K562 (cell line): Measurements from ENCODE around the gene GPATCH3. TPM values are rescaled to one million over a fixed set of nuclear protein-coding genes. Genes with fewer than 3 reads are reported as not detected.
A peak's percentile ranks its signal among the peaks of the same experiment; 100 is the strongest.

Source experiments
- ATF7 ChIP-seq: fragments of 450-650 bp; IDR thresholded peaks from 2 replicates; pipeline ENCODE4 v1.7.1; 2014; ENCODE audit warnings: mild to moderate bottlenecking, moderate library complexity
- CCAR2 ChIP-seq: fragments of 200-400 bp; formaldehyde crosslinking; IDR thresholded peaks from 2 replicates; pipeline ENCODE4 v1.6.1; 2017; ENCODE audit warnings: mild to moderate bottlenecking, low read depth, low read length
- CCNT2 ChIP-seq: IDR thresholded peaks from 2 replicates; pipeline ENCODE4 v1.6.1; 2011; ENCODE audit warnings: borderline replicate concordance, low read depth, mild to moderate bottlenecking, moderate library complexity, mixed read lengths, low read length; ENCODE audit not compliant: insufficient read length; ENCODE audit errors: extremely low read depth
- EP300 ChIP-seq: IDR thresholded peaks from 2 replicates; pipeline ENCODE4 v1.6.1; 2012; ENCODE audit warnings: low read length, improper control_type of control experiment
- FOXA1 ChIP-seq: fragments of 450-650 bp; IDR thresholded peaks from 2 replicates; pipeline ENCODE4 v1.6.1; 2016; ENCODE audit warnings: mild to moderate bottlenecking, borderline replicate concordance
- HNRNPH1 ChIP-seq: fragments of 200-400 bp; formaldehyde crosslinking; optimal IDR thresholded peaks from 2 replicates; pipeline ENCODE3; 2017; ENCODE audit warnings: low read depth, mild to moderate bottlenecking, low read length, moderate library complexity
- ILF3 ChIP-seq: fragments of 450-650 bp; IDR thresholded peaks from 2 replicates; pipeline ENCODE4 v1.6.1; 2018; ENCODE audit warnings: antibody characterized with exemption, mild to moderate bottlenecking, moderate library complexity, borderline replicate concordance
- KDM5B ChIP-seq: fragments of 200-600 bp; sonication (generic); IDR thresholded peaks from 2 replicates; pipeline ENCODE4 v1.6.1; 2012; ENCODE audit warnings: low read depth, mild to moderate bottlenecking, moderate library complexity, low read length, control low read depth, inconsistent platforms; ENCODE audit not compliant: insufficient replicate concordance
- L3MBTL2 ChIP-seq: fragments of 450-650 bp; IDR thresholded peaks from 2 replicates; pipeline ENCODE4 v1.6.1; 2016; ENCODE audit warnings: mild to moderate bottlenecking, moderate library complexity
- LEF1 ChIP-seq: fragments of 450-650 bp; IDR thresholded peaks from 2 replicates; pipeline ENCODE4 v1.6.1; 2016; ENCODE audit warnings: mild to moderate bottlenecking
- MYBL2 ChIP-seq, 2 experiments: fragments of 450-650 bp in 1 of 2; sonication (generic) in 1 of 2; formaldehyde crosslinking in 1 of 2; IDR thresholded peaks; 2 replicates each; pipeline versions ENCODE4 v1.6.1 to v1.8.1; 2017 to 2022; ENCODE audit warnings: borderline replicate concordance in 1 of 2, inconsistent platforms in 1 of 2, low read depth in 1 of 2, mild to moderate bottlenecking in 1 of 2, missing genetic modification reagents in 1 of 2, moderate library complexity in 1 of 2
- NFRKB ChIP-seq: fragments of 450-650 bp; IDR thresholded peaks from 2 replicates; pipeline ENCODE4 v1.6.1; 2016; ENCODE audit warnings: low read depth
- NUFIP1 ChIP-seq: fragments of 450-650 bp; IDR thresholded peaks from 2 replicates; pipeline ENCODE4 v1.6.1; 2018; ENCODE audit not compliant: partially characterized antibody
- PHF21A ChIP-seq: fragments of 450-650 bp; IDR thresholded peaks from 2 replicates; pipeline ENCODE4 v1.6.1; 2017; ENCODE audit warnings: low read depth, borderline replicate concordance
- RB1 ChIP-seq: fragments of 450-650 bp; IDR thresholded peaks from 2 replicates; pipeline ENCODE4 v1.6.1; 2017; ENCODE audit warnings: low read depth, mild to moderate bottlenecking
- RCOR1 ChIP-seq, 2 experiments: IDR thresholded peaks; 2 replicates each; pipeline ENCODE4 v1.6.1; 2012; ENCODE audit warnings: low read depth in 2 of 2, low read length in 2 of 2, borderline replicate concordance in 1 of 2, improper control_type of control experiment in 1 of 2
- RFX7 ChIP-seq: fragments of 250-450 bp; sonication (Bioruptor Pico); IDR thresholded peaks from 2 replicates; pipeline ENCODE4 v1.5.1; 2021; ENCODE audit warnings: mild to moderate bottlenecking
- SIRT6 ChIP-seq: IDR thresholded peaks from one replicate; pipeline ENCODE4 v1.6.1; 2012; ENCODE audit warnings: low read depth, mild to moderate bottlenecking, control low read depth, inconsistent platforms, low read length, moderate library complexity
- SMARCC2 ChIP-seq: fragments of 450-650 bp; IDR thresholded peaks from 2 replicates; pipeline ENCODE4 v1.6.1; 2017; ENCODE audit warnings: antibody characterized with exemption, moderate library complexity, mild to moderate bottlenecking, low read depth
- SMC3 ChIP-seq: conservative IDR thresholded peaks from 2 replicates; pipeline ENCODE4 v1.6.1; 2011; ENCODE audit warnings: low read depth, low read length, improper control_type of control experiment; ENCODE audit not compliant: insufficient read depth
- TRIM24 ChIP-seq, 2 experiments: fragments of 450-650 bp; IDR thresholded peaks; 2 replicates each; pipeline ENCODE4 v1.6.1; 2016
- YY1 ChIP-seq, 3 experiments: IDR thresholded peaks; 2 replicates each; pipeline ENCODE4 v1.6.1; 2011; ENCODE audit warnings: low read length in 2 of 3, mild to moderate bottlenecking in 2 of 3, moderate library complexity in 2 of 3, borderline replicate concordance in 1 of 3, control low read depth in 1 of 3, low read depth in 1 of 3; ENCODE audit not compliant: insufficient read depth in 3 of 3, insufficient replicate concordance in 2 of 3, control insufficient read depth in 1 of 3, insufficient read length in 1 of 3; ENCODE audit errors: extremely low read depth in 1 of 3
- ZBTB49 ChIP-seq: sonication (generic); formaldehyde crosslinking; IDR thresholded peaks from 2 replicates; pipeline ENCODE4 v1.8.0; 2022; ENCODE audit warnings: missing genetic modification reagents, mild to moderate bottlenecking, borderline replicate concordance
- ZC3H11A ChIP-seq: IDR thresholded peaks from 2 replicates; pipeline ENCODE4 v1.6.1; 2012; ENCODE audit warnings: low read depth, low read length, improper control_type of control experiment
- ZZZ3 ChIP-seq: fragments of 450-650 bp; IDR thresholded peaks from 2 replicates; pipeline ENCODE4 v1.6.1; 2016; ENCODE audit warnings: antibody characterized with exemption, mild to moderate bottlenecking, moderate library complexity
- polyA plus RNA-seq, 8 experiments: library from polyadenylated mRNA; depleted of rRNA in 4 of 8; stranded (reverse) in 5 of 8; unstranded in 3 of 8; fragments of >200 nt; fragmentation: Nextera tagmentation in 2 of 8; fragmentation: Illumina TruSeq in 1 of 8; extraction: Ambion mirVana in 2 of 8; extraction: Trizol in 1 of 8; gene quantifications; 2 replicates each; pipeline versions ENCODE4 v1.2.1 to v1.2.3, GENCODE V29; 2011 to 2014; ENCODE audit warnings: inconsistent platforms in 1 of 8, missing spikeins in 1 of 8
- total RNA-seq, 7 experiments: library from RNA; depleted of rRNA in 6 of 7; stranded (reverse); fragments of >200 nt in 6 of 7; fragmentation: Illumina TruSeq in 2 of 7; extraction: Trizol in 2 of 7; gene quantifications; 2 replicates each; pipeline versions ENCODE4 v1.2.1 to v1.2.3, GENCODE V29; 2011 to 2021; ENCODE audit warnings: low replicate concordance in 1 of 7

Gene GPATCH3
- total and polyA plus RNA-seq, 9 of the 15 experiments (the other 6 are each of a cell fraction or from before 2014, with no cell fraction given), result 1.6 to 23.0 (median 13.3) TPM

- TF ChIP-seq SMC3 (0 out of 2 replicates have a peak, but pooled peaks have one; percentile 14), YY1 (IDR thresholded peaks at IDR 0.05; ENCODE audit: borderline replicate concordance in 1 of 3, control insufficient read depth in 1 of 3, extremely low read depth in 1 of 3, insufficient read depth in 3 of 3, insufficient read length in 1 of 3, insufficient replicate concordance in 2 of 3, low read depth in 1 of 3, low read length in 2 of 3) (peak in 1 of 3 experiments; percentile 47), NUFIP1 (no peak), RB1 (peak; percentile 100), EP300 (no peak), ATF7 (peak; percentile 85), RCOR1 (IDR thresholded peaks at IDR 0.05; ENCODE audit: borderline replicate concordance in 1 of 2, low read depth in 2 of 2, low read length in 2 of 2) (no peak; a peak in 1 of 4 replicates), NFRKB (no peak; the same call in 1 of the 2 replicates), CCAR2 (no peak), KDM5B (peak; percentile 97), MYBL2 (IDR thresholded peaks at IDR 0.05; ENCODE audit: low read depth) (no peak), MYBL2 (CRISPR knock-in tag; IDR thresholded peaks at IDR 0.05; ENCODE audit: borderline replicate concordance) (no peak), SMARCC2 (0 out of 2 replicates have a peak, but pooled peaks have one; percentile 23), FOXA1 (no peak), ZC3H11A (no peak), ZBTB49 (CRISPR knock-in tag) (no peak), HNRNPH1 (no peak), RFX7 (CRISPR knock-in tag) (no peak), LEF1 (no peak), ZZZ3 (no peak), ILF3 (no peak), L3MBTL2 (peak; percentile 96), TRIM24 (IDR thresholded peaks at IDR 0.05) (peak in 1 of 2 experiments; percentile 45; a peak in 1 of 4 replicates), SIRT6 (no peak), CCNT2 (peak; percentile 96), PHF21A (peak; percentile 20)
These were observed 35.4 kb downstream of the GPATCH3 start (continued) for GRCh38 chr1:26864610-26865480.
